GM21515 (cell line): ENCODE results near the gene SNX9.
"Not testable (repeated sequence)": the region's sequence is repeated elsewhere in the genome, so short reads cannot be mapped to it uniquely, and the experiment has no call there.

Source experiments
- ATAC-seq: cut with Tn5 transposase; IDR thresholded peaks from one replicate; pipeline ENCODE4 v1.9.1; 2021; ENCODE audit not compliant: unreplicated experiment

SNX9 gene

GRCh38 chr6:157823001-157823527 lies at the start of gene SNX9:
SNX9 (plus strand) TSS chr6:157823246; CDS start chr6:157823435, 189 bp downstream.
- ATAC-seq: peak; percentile 63

- ATAC-seq: no peak
Measured at GRCh38 chr6:157773248-157773773, 49.7 kb upstream of the SNX9 start.

GRCh38 chr6:157774153-157775135 lies 48.6 kb upstream of the SNX9 start:
- no peak for ATAC-seq

GRCh38 chr6:157775376-157775775 lies 47.7 kb upstream of the SNX9 start:
- no peak for ATAC-seq

GRCh38 chr6:157777344-157777743 lies 45.7 kb upstream of the SNX9 start:
- no peak for ATAC-seq

- no peak for ATAC-seq
Measured at GRCh38 chr6:157778719-157779118, 44.3 kb upstream of the SNX9 start.

GRCh38 chr6:157779705-157780604 lies 43.1 kb upstream of the SNX9 start:
- no peak for ATAC-seq

- no peak for ATAC-seq
Measured at GRCh38 chr6:157785636-157786035, 37.4 kb upstream of the SNX9 start.

- ATAC-seq: no peak
Measured at GRCh38 chr6:157786221-157786620, 36.8 kb upstream of the SNX9 start.

GRCh38 chr6:157787080-157787479 lies 36.0 kb upstream of the SNX9 start:
- ATAC-seq: no peak

- no peak for ATAC-seq
Measured at GRCh38 chr6:157788180-157788579, 34.9 kb upstream of the SNX9 start.

- no peak for ATAC-seq
Measured at GRCh38 chr6:157789297-157789696, 33.7 kb upstream of the SNX9 start.

GRCh38 chr6:157789861-157790260 lies 33.2 kb upstream of the SNX9 start:
- no peak for ATAC-seq

- no peak for ATAC-seq
Measured at GRCh38 chr6:157790548-157791160, 32.4 kb upstream of the SNX9 start.

- no peak for ATAC-seq
Measured at GRCh38 chr6:157791450-157791849, 31.6 kb upstream of the SNX9 start.

GRCh38 chr6:157792671-157793070 lies 30.4 kb upstream of the SNX9 start:
- no peak for ATAC-seq

GRCh38 chr6:157794012-157794411 lies 29.0 kb upstream of the SNX9 start:
- not testable (repeated sequence) for ATAC-seq

- no peak for ATAC-seq
Measured at GRCh38 chr6:157795841-157796240, 27.2 kb upstream of the SNX9 start.

- ATAC-seq: no peak
Measured at GRCh38 chr6:157798851-157799250, 24.2 kb upstream of the SNX9 start.

GRCh38 chr6:157799561-157799960 lies 23.5 kb upstream of the SNX9 start:
- not testable (repeated sequence) for ATAC-seq
